H9 (cell line): ENCODE data around the gene GPR157. TPM values are rescaled to one million over a fixed set of nuclear protein-coding genes. Genes with fewer than 3 reads are reported as not detected.

Source experiments
- DNase-seq: peaks from one replicate; pipeline ENCODE4 v3.0.0-alpha.2; 2017
- H2AFZ ChIP-seq: one replicate; pipeline ENCODE4 v1.6.1; 2013; ENCODE audit warnings: mild to moderate bottlenecking, low read length, control low read depth, moderate library complexity
- H2AK5ac ChIP-seq: 2 replicates; pipeline ENCODE4 v1.6.1; 2013; ENCODE audit warnings: low read length, control low read depth, mixed read lengths; ENCODE audit not compliant: insufficient read length
- H2BK120ac ChIP-seq: one replicate; pipeline ENCODE4 v1.6.1; 2013; ENCODE audit warnings: low read depth, mild to moderate bottlenecking, low read length, control low read depth, inconsistent platforms; ENCODE audit not compliant: poor library complexity, severe bottlenecking
- H2BK12ac ChIP-seq: 2 replicates; pipeline ENCODE4 v1.6.1; 2013; ENCODE audit warnings: low read length, control low read depth, mixed read lengths, low read depth; ENCODE audit not compliant: insufficient read length
- H2BK15ac ChIP-seq: 2 replicates; pipeline ENCODE4 v1.6.1; 2013; ENCODE audit warnings: low read depth, low read length, control low read depth
- H2BK20ac ChIP-seq: one replicate; pipeline ENCODE4 v1.6.1; 2013; ENCODE audit warnings: low read depth, mild to moderate bottlenecking, low read length, control low read depth, inconsistent platforms; ENCODE audit not compliant: poor library complexity, severe bottlenecking
- H2BK5ac ChIP-seq: 2 replicates; pipeline ENCODE4 v1.6.1; 2013; ENCODE audit warnings: low read length, control low read depth, mixed read lengths; ENCODE audit not compliant: insufficient read length
- H3K14ac ChIP-seq: 2 replicates; pipeline ENCODE4 v1.6.1; 2013; ENCODE audit warnings: low read length, control low read depth; ENCODE audit not compliant: insufficient read depth
- H3K18ac ChIP-seq: 2 replicates; pipeline ENCODE4 v1.6.1; 2013; ENCODE audit warnings: low read depth, mild to moderate bottlenecking, mixed read lengths, low read length, control low read depth; ENCODE audit not compliant: insufficient read length
- H3K23ac ChIP-seq: 2 replicates; pipeline ENCODE4 v1.6.1; 2013; ENCODE audit warnings: low read length, control low read depth, mixed read lengths, low read depth; ENCODE audit not compliant: insufficient read length
- H3K23me2 ChIP-seq: 2 replicates; pipeline ENCODE4 v1.6.1; 2013; ENCODE audit warnings: low read depth, mild to moderate bottlenecking, mixed read lengths, low read length, control low read depth; ENCODE audit not compliant: insufficient read length, poor library complexity, severe bottlenecking
- H3K27ac ChIP-seq: 2 replicates; pipeline ENCODE4 v1.5.1; 2013; ENCODE audit warnings: low read length, control low read depth, mixed read lengths, low read depth; ENCODE audit not compliant: insufficient read length
- H3K27me3 ChIP-seq: 2 replicates; pipeline ENCODE4 v1.6.1; 2013; ENCODE audit warnings: low read length, control low read depth, inconsistent platforms; ENCODE audit not compliant: insufficient read depth
- H3K4ac ChIP-seq: 2 replicates; pipeline ENCODE4 v1.6.1; 2013; ENCODE audit warnings: low read depth, mild to moderate bottlenecking, control low read depth, inconsistent platforms, low read length, moderate library complexity
- H3K4me1 ChIP-seq: 2 replicates; pipeline ENCODE4 v1.6.1; 2013; ENCODE audit warnings: low read length, control low read depth, inconsistent platforms; ENCODE audit not compliant: insufficient read depth
- H3K4me2 ChIP-seq: 2 replicates; pipeline ENCODE4 v1.6.1; 2013; ENCODE audit warnings: low read length, control low read depth, mixed read lengths; ENCODE audit not compliant: insufficient read length, insufficient read depth
- H3K56ac ChIP-seq: 2 replicates; pipeline ENCODE4 v1.6.1; 2013; ENCODE audit warnings: low read depth, mild to moderate bottlenecking, mixed read lengths, low read length, control low read depth; ENCODE audit not compliant: insufficient read length
- H3K79me1 ChIP-seq: 2 replicates; pipeline ENCODE4 v1.6.1; 2013; ENCODE audit warnings: low read depth, mild to moderate bottlenecking, moderate library complexity, low read length, control low read depth, inconsistent platforms; ENCODE audit not compliant: insufficient read depth, poor library complexity, severe bottlenecking
- H3K79me2 ChIP-seq: 2 replicates; pipeline ENCODE4 v1.6.1; 2013; ENCODE audit warnings: low read length, control low read depth, inconsistent platforms; ENCODE audit not compliant: insufficient read depth
- H3K9ac ChIP-seq: 2 replicates; pipeline ENCODE4 v1.6.1; 2013; ENCODE audit warnings: low read length, control low read depth, mixed read lengths; ENCODE audit not compliant: insufficient read length; ENCODE audit errors: extremely low read depth
- H3K9me3 ChIP-seq: one replicate; pipeline ENCODE4 v1.6.1; 2013; ENCODE audit warnings: low read depth, low read length, inconsistent platforms; ENCODE audit not compliant: control insufficient read depth
- H3T11ph ChIP-seq: one replicate; pipeline ENCODE4 v1.6.1; 2013; ENCODE audit warnings: mild to moderate bottlenecking, low read length, control low read depth, inconsistent platforms
- H4K20me1 ChIP-seq: one replicate; pipeline ENCODE4 v1.6.1; 2013; ENCODE audit not compliant: control insufficient read depth, insufficient read length, insufficient read depth
- H4K5ac ChIP-seq: 2 replicates; pipeline ENCODE4 v1.6.1; 2013; ENCODE audit warnings: low read depth, mild to moderate bottlenecking, mixed read lengths, low read length, control low read depth; ENCODE audit not compliant: insufficient read length
- H4K8ac ChIP-seq: replicated peaks from 2 replicates; pipeline ENCODE4 v1.6.1; 2013; ENCODE audit warnings: low read length, control low read depth, mixed read lengths, low read depth; ENCODE audit not compliant: insufficient read length
- H4K91ac ChIP-seq: 2 replicates; pipeline ENCODE4 v1.6.1; 2013; ENCODE audit warnings: low read depth, mild to moderate bottlenecking, moderate library complexity, mixed read lengths, low read length, control low read depth; ENCODE audit not compliant: insufficient read length
- H3K27ac Mint-ChIP-seq, 3 experiments: 2 replicates in 2 of 3; 3 replicates in 1 of 3; pipeline ENCODE4 v1.8.0; 2020 to 2021; ENCODE audit warnings: mixed read lengths in 3 of 3, mild to moderate bottlenecking in 1 of 3, moderate library complexity in 1 of 3
- H3K27me3 Mint-ChIP-seq: 2 replicates; pipeline ENCODE4 v1.8.0; 2021; ENCODE audit warnings: low read depth, mild to moderate bottlenecking, moderate library complexity, mixed read lengths
- H3K36me3 Mint-ChIP-seq, 3 experiments: 2 replicates in 2 of 3; 3 replicates in 1 of 3; pipeline ENCODE4 v1.8.0; 2020 to 2021; ENCODE audit warnings: low read depth in 3 of 3, mixed read lengths in 3 of 3; ENCODE audit not compliant: insufficient read depth in 1 of 3
- H3K4me1 Mint-ChIP-seq, 2 experiments: 2 replicates each; pipeline ENCODE4 v1.8.0; 2020; ENCODE audit warnings: mixed read lengths in 2 of 2
- H3K4me3 Mint-ChIP-seq, 2 experiments: 2 replicates in 1 of 2; 3 replicates in 1 of 2; pipeline ENCODE4 v1.8.0; 2020 to 2021; ENCODE audit warnings: mild to moderate bottlenecking in 2 of 2, mixed read lengths in 2 of 2, moderate library complexity in 1 of 2
- H3K9me3 Mint-ChIP-seq, 2 experiments: 2 replicates in 1 of 2; 3 replicates in 1 of 2; pipeline ENCODE4 v1.8.0; 2020; ENCODE audit warnings: mild to moderate bottlenecking in 2 of 2, mixed read lengths in 2 of 2, moderate library complexity in 1 of 2
- CTCF ChIP-seq: fragments of 200-600 bp; sonication (generic); conservative IDR thresholded peaks from 3 replicates; pipeline ENCODE4 v1.8.0; 2021; ENCODE audit warnings: antibody characterized with exemption, mild to moderate bottlenecking
- WGBS: extraction: QIAGEN DNeasy Blood & Tissue Kit; methylation state at CpG from one replicate; pipeline ENCODE4 v1.1.7; 2013; ENCODE audit warnings: missing lambda C conversion rate, low lambda C conversion rate, mixed read lengths; ENCODE audit not compliant: insufficient read length; ENCODE audit errors: extremely low coverage; 5-methylcytosine and 5-hydroxymethylcytosine counted together
- total RNA-seq: library from RNA; stranded (reverse); gene quantifications from 2 replicates; pipeline ENCODE4 v1.2.1, GENCODE V29; 2021

GPR157 gene
- total RNA-seq, 1 experiment from 2014 or later = 3.8 TPM

- no peak overlapping the region for H4K91ac ChIP-seq
- no peaks in the 10 kb centered on the region for H3K9me3 Mint-ChIP-seq
- H3T11ph ChIP-seq = no peak overlapping the region
- peak overlapping the region; percentile 47 for H3K4me2 ChIP-seq
- no peak overlapping the region for H3K56ac ChIP-seq
- no peak overlapping the region for H3K27ac ChIP-seq
- H2BK5ac ChIP-seq = no peak overlapping the region
- H3K9ac ChIP-seq = no peak overlapping the region
- H3K23ac ChIP-seq = no peak overlapping the region
- TF ChIP-seq CTCF = no peak
- no peak overlapping the region for H2BK120ac ChIP-seq
- no peak overlapping the region for H2BK12ac ChIP-seq
- no peak overlapping the region for H3K14ac ChIP-seq
- H2BK20ac ChIP-seq = no peak overlapping the region
- H2BK15ac ChIP-seq = no peak overlapping the region
- H3K18ac ChIP-seq = no peak overlapping the region
- H3K4me1 ChIP-seq = no peaks in the 10 kb centered on the region
- H3K79me1 ChIP-seq = no peaks in the 10 kb centered on the region
- no peak for DNase-seq
- no CpG with 5 or more reads among the region's 16 CpGs for WGBS
- peaks cover 5% of the 10 kb centered on the region for H3K23me2 ChIP-seq
- H3K4ac ChIP-seq = no peak overlapping the region
- H3K27me3 Mint-ChIP-seq = peaks cover 23% of the 10 kb centered on the region
- H3K4me1 Mint-ChIP-seq = peaks cover 12 to 15% of the 10 kb centered on the region in 2 experiments
- H3K27me3 ChIP-seq = no peaks in the 10 kb centered on the region
- H4K5ac ChIP-seq = no peak overlapping the region
- H3K4me3 Mint-ChIP-seq = peak overlapping the region; percentile 76 to 93
- no peak overlapping the region for H3K27ac Mint-ChIP-seq
- H3K9me3 ChIP-seq = no peaks in the 10 kb centered on the region
- H4K20me1 ChIP-seq = no peaks in the 10 kb centered on the region
- H2AFZ ChIP-seq = no peak overlapping the region
- no peaks in the 10 kb centered on the region for H3K36me3 Mint-ChIP-seq
- no peaks in the 10 kb centered on the region for H3K79me2 ChIP-seq
- H2AK5ac ChIP-seq = no peak overlapping the region
- no peak overlapping the region for H4K8ac ChIP-seq
Measured at GRCh38 chr1:9128166-9128519, 759 bp downstream of the GPR157 start.
